ENCODE data around the gene TES. TPM values are rescaled to one million over a fixed set of nuclear protein-coding genes. Genes with fewer than 3 reads are reported as not detected.

Gene TES
- total and polyA plus RNA-seq, 4 donors = 5.7 to 11.8 (median 7.5) TPM

- no peak overlapping the region for H3K9ac ChIP-seq (ENCODE audit: low read depth in 1 of 2, low read length in 2 of 2)
- H3K4me3 ChIP-seq (ENCODE audit: low read depth in 1 of 3, low read length in 3 of 3) = no peak overlapping the region
- no peak overlapping the region for H3K27ac ChIP-seq (ENCODE audit: low read depth in 1 of 2, low read length in 2 of 2)
- no peak for TF ChIP-seq NR2F2 (IDR thresholded peaks at IDR 0.05)
- TF ChIP-seq, protein P1, sequence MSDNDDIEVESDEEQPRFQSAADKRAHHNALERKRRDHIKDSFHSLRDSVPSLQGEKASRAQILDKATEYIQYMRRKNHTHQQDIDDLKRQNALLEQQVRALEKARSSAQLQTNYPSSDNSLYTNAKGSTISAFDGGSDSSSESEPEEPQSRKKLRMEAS (IDR thresholded peaks at IDR 0.05) = no peak
- no peak for TF ChIP-seq YY1 (IDR thresholded peaks at IDR 0.05)
- no peak for TF ChIP-seq FOXA1 (IDR thresholded peaks at IDR 0.05)
- TF ChIP-seq, protein P2, sequence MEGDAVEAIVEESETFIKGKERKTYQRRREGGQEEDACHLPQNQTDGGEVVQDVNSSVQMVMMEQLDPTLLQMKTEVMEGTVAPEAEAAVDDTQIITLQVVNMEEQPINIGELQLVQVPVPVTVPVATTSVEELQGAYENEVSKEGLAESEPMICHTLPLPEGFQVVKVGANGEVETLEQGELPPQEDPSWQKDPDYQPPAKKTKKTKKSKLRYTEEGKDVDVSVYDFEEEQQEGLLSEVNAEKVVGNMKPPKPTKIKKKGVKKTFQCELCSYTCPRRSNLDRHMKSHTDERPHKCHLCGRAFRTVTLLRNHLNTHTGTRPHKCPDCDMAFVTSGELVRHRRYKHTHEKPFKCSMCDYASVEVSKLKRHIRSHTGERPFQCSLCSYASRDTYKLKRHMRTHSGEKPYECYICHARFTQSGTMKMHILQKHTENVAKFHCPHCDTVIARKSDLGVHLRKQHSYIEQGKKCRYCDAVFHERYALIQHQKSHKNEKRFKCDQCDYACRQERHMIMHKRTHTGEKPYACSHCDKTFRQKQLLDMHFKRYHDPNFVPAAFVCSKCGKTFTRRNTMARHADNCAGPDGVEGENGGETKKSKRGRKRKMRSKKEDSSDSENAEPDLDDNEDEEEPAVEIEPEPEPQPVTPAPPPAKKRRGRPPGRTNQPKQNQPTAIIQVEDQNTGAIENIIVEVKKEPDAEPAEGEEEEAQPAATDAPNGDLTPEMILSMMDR (IDR thresholded peaks at IDR 0.05; ENCODE audit: low read depth, low read length, missing input control) = no peak
- no peak for TF ChIP-seq SP1 (IDR thresholded peaks at IDR 0.05)
- TF ChIP-seq RAD21 (IDR thresholded peaks at IDR 0.05) = no peak
- no peak for TF ChIP-seq ZBTB33 (IDR thresholded peaks at IDR 0.05)
- no peak for TF ChIP-seq JUND (IDR thresholded peaks at IDR 0.05)
- TF ChIP-seq FOXA2 (IDR thresholded peaks at IDR 0.05) = no peak
- TF ChIP-seq HNF4G (IDR thresholded peaks at IDR 0.05) = no peak
- no peak for TF ChIP-seq TAF1 (conservative IDR thresholded peaks at IDR 0.05)
- TF ChIP-seq ATF3 (IDR thresholded peaks at IDR 0.05) = no peak
- no peak for TF ChIP-seq GABPA (IDR thresholded peaks at IDR 0.05 in 1 of 2, conservative IDR thresholded peaks at IDR 0.05 in 1 of 2)
- no peak for TF ChIP-seq HNF4A (conservative IDR thresholded peaks at IDR 0.05)
- H3K27me3 ChIP-seq (ENCODE audit: control insufficient read depth in 4 of 4, insufficient read depth in 4 of 4, low read length in 3 of 4) = no peaks in the 10 kb centered on the region
- no peaks in the 10 kb centered on the region for H3K9me3 ChIP-seq (ENCODE audit: control insufficient read depth in 4 of 4, low read length in 3 of 4)
- H3K36me3 ChIP-seq (ENCODE audit: control insufficient read depth in 4 of 4, insufficient read depth in 3 of 4, low read depth in 1 of 4, low read length in 3 of 4) = no peaks in the 10 kb centered on the region
- DNase-seq (ENCODE audit: low spot score) = no peak
- H3K4me1 ChIP-seq (ENCODE audit: control insufficient read depth in 4 of 4, insufficient read depth in 4 of 4, low read length in 3 of 4) = no peaks in the 10 kb centered on the region
Measured at GRCh38 chr7:116277070-116277469, 66.7 kb downstream of the TES start.

DNA sequence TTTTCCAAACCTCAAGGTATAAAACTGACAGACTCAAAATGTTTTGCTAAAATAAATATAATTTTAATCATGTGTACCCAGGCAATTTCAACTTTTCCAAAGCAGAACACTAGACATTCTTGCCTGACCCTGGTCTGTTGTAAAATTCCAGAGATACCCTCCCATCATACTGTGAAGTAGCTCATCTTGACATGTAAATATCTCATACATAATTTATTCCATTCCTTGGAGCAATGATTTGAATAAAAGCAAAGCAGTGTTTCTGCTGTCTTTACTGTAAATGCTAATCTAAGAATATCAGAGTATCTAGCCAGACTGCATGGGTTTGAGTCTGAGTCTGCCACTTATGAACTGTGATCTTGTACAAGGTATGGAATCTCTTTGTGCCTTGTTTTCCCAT is 68.9 kb downstream of the TES start:
- no peak for TF ChIP-seq RXRA (IDR thresholded peaks at IDR 0.05)
- TF ChIP-seq, protein P1 (IDR thresholded peaks at IDR 0.05) = no peak
- TF ChIP-seq JUND (IDR thresholded peaks at IDR 0.05) = no peak
- no peak for TF ChIP-seq REST (IDR thresholded peaks at IDR 0.05)
- no peak for TF ChIP-seq HNF4A (conservative IDR thresholded peaks at IDR 0.05)
- no peak for TF ChIP-seq YY1 (IDR thresholded peaks at IDR 0.05)
- TF ChIP-seq SP1 (IDR thresholded peaks at IDR 0.05) = no peak
- TF ChIP-seq HNF4G (IDR thresholded peaks at IDR 0.05) = no peak
- TF ChIP-seq ATF3 (IDR thresholded peaks at IDR 0.05) = no peak
- no peak for TF ChIP-seq ZBTB33 (IDR thresholded peaks at IDR 0.05)
- no peak for TF ChIP-seq NR2F2 (IDR thresholded peaks at IDR 0.05)
- TF ChIP-seq RAD21 (IDR thresholded peaks at IDR 0.05) = no peak
- TF ChIP-seq TAF1 (conservative IDR thresholded peaks at IDR 0.05) = no peak
- no peak for TF ChIP-seq EGR1 (IDR thresholded peaks at IDR 0.05; ENCODE audit: low read depth in 2 of 2)
- no peak for TF ChIP-seq GABPA (IDR thresholded peaks at IDR 0.05 in 1 of 2, conservative IDR thresholded peaks at IDR 0.05 in 1 of 2)
- TF ChIP-seq, protein P2 (IDR thresholded peaks at IDR 0.05; ENCODE audit: low read depth, low read length, missing input control) = no peak
- no peak for TF ChIP-seq FOXA2 (IDR thresholded peaks at IDR 0.05)
- TF ChIP-seq FOXA1 (IDR thresholded peaks at IDR 0.05) = no peak
- Histone ChIP-seq H3K27ac (ENCODE audit: low read depth in 1 of 2, low read length in 2 of 2) (no peak overlapping the region), H3K9me3 (ENCODE audit: control insufficient read depth in 4 of 4, low read length in 3 of 4) (no peaks in the 10 kb centered on the region), H3K27me3 (ENCODE audit: control insufficient read depth in 4 of 4, insufficient read depth in 4 of 4, low read length in 3 of 4) (no peaks in the 10 kb centered on the region), H3K4me1 (ENCODE audit: control insufficient read depth in 4 of 4, insufficient read depth in 4 of 4, low read length in 3 of 4) (peaks cover 0 to 7% (median 4%) of the 10 kb centered on the region in 4 donors), H3K36me3 (ENCODE audit: control insufficient read depth in 4 of 4, insufficient read depth in 3 of 4, low read depth in 1 of 4, low read length in 3 of 4) (no peaks in the 10 kb centered on the region), H3K9ac (ENCODE audit: low read depth in 1 of 2, low read length in 2 of 2) (no peak overlapping the region), H3K4me3 (ENCODE audit: low read depth in 1 of 3, low read length in 3 of 3) (no peak overlapping the region)
- DNase-seq (ENCODE audit: low spot score) = no peak

Measured in liver (tissue), 9 donors.